SU-DHL-6 (cell line): ENCODE measurements around the gene LCP2.

Source experiments
- CTCF ChIP-seq: fragments of 200-600 bp; sonication (generic); IDR thresholded peaks from one replicate; pipeline ENCODE4 v1.5.1; 2017; ENCODE audit warnings: antibody characterized with exemption, mild to moderate bottlenecking, low read length, moderate library complexity; ENCODE audit not compliant: insufficient read depth, poor library complexity, severe bottlenecking
- EZH2phosphoT487 ChIP-seq: fragments of 200-600 bp; sonication (generic), shearing (Covaris generic); conservative IDR thresholded peaks from 2 replicates; pipeline ENCODE4 v1.6.1; 2018; ENCODE audit warnings: mild to moderate bottlenecking, antibody characterized with exemption, low read length, moderate library complexity, mixed read lengths

GRCh38 chr5:170327829-170328228 lies 30.3 kb upstream of the LCP2 start:
- TF ChIP-seq CTCF (no peak), EZH2phosphoT487 (no peak)
